Stimulated activated CD8-positive, alpha-beta memory T cell treated with anti-CD3 and anti-CD28 coated beads, Interleukin-15, amount 100 ng/mL, for 4 hours (primary cell): ENCODE results near the gene FAM107B.

Experiments used
- DNase-seq, 2 donors: peaks; one replicate each; pipeline ENCODE4 v3.0.0-alpha.2; 2020; ENCODE audit warnings: low read depth in 2 of 2

The FAM107B gene

GRCh38 chr10:14625192-14625631 is 149.5 kb downstream of the FAM107B start:
- no peak for DNase-seq

DNA sequence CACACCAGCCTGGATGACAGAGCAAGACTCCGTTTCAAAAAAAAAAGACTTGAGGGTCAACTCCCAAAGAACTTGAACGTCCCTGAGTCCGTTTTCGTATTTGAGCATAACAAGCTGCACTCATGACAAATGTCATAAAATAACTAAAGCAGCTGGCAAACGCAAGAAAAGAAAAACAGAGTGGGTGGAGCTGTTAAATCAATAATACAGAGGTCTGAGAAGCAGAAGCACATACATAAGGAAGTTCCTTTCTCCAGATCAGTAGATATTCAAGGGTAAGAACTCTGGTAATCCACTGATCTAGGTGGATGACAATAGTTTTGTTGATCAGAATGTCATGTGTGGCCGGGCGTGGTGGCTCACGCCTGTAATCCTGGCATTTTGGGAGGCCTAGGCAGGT is 150.1 kb downstream of the FAM107B start:
- DNase-seq: no peak

GRCh38 chr10:14623931-14624330 is 150.8 kb downstream of the FAM107B start:
- DNase-seq: no peak

- no peak for DNase-seq
These were observed 153.7 kb downstream of the FAM107B start for GRCh38 chr10:14621037-14621436.

DNA sequence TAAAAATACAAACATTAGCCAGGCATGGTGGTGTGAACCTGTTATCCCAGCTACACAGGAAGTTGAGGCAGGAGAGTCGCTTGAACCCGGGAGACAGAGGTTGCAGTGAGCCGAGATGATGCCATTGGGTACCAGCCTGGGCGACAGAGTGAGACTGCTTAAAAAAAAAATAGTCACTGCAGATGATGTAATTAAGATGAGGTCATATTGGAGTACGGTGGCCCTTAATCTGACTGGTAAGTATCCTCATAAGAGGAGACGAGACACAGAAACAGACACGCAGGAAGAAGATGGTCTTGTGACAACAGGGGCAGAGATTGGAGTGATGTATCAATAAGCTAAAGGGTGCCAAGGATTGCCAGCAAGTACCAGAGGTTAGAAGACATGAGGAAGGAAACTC is 156.0 kb downstream of the FAM107B start:
- no peak for DNase-seq

DNA sequence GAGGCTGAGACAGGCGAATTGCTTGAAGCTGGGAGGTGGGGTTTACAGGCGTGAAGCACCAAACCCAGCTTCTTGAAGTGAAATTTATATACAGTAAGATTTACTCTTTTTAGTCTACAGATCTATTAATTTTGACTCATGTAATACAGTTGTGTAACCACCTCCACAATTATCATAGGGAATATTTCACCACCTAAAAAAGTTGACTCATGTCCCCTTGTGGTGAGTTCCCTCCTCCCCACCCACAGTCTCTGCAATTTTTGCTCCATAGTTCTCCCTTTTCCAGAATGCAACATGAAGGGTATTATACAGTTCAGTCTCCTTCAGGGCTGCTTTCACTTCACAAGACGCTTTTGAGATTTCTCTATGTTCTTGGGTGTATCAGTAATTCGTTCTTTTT is 156.8 kb downstream of the FAM107B start:
- no peak for DNase-seq

DNA sequence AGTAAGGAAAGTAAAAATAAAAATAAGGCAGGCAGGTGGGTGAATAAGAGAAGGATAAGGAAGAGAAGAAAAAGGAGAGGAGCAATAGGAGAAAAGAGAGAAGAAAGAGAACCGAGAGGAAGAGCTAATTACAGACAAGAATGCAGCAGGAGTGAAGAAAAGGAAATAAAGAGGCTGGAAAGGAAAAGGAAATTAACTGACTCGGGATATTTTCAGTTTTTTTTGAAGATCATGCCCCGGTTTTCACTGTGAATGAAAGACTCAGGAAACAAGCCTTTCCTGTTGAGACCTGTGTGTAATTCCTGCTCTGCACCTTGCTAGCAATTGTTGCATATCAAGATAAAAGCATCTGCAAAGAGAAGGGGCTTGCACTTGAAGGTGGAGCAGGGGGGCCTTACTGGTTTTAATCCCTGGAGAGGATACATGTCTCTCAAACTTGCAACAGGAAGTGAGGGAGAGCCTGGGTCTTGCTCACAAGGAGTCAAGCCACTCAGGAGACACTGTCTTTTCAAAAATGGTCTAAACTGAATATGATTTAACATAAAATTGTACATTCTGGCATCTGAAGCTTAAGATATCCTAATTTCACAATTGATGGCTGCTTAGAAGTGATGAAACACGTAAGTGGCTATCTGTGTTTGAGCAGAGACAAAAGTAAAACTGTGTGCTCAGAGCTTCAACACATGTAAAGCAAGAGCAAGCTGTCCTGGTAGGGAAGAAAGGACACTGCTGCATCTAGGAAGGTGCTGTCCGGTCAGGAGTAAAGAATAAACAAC is 157.6 kb downstream of the FAM107B start:
- DNase-seq: no peak

DNA sequence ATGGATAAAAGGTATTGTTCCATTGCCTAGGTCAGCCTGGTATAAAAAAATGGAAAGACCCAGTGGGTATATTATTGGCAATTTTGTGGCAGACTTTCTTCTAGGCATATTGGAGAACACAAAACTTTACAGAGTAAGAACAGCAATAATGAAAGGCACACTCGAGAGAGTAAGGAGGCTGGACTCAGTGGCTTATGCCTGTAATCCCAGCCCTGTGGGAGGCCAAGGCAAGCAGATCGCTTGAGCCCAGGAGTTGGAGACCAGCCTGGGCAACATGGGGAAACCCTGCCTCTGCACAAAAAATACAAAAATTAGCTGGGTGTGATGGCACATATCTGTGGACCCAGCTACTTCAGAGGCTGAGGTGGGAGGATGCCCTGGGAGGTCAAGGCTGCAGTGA is 158.2 kb downstream of the FAM107B start:
- no peak for DNase-seq

DNA sequence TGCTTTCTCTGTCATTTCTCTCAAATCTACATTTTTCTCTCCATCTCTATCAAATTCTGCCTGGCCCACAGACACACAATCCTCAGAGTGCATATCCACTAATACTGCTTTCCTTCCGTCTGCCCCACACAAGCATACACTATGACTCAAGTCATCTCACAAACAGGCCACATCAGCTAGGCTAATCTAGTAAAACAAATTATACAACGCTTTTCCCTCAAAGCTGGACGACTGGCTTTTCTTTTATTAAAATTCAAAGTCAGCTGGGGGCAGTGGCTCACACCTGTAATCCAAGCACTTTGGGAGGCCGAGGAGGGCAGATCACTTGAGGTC is 161.1 kb downstream of the FAM107B start:
- DNase-seq: no peak

GRCh38 chr10:14612873-14613587 is 161.7 kb downstream of the FAM107B start:
- no peak for DNase-seq

DNA sequence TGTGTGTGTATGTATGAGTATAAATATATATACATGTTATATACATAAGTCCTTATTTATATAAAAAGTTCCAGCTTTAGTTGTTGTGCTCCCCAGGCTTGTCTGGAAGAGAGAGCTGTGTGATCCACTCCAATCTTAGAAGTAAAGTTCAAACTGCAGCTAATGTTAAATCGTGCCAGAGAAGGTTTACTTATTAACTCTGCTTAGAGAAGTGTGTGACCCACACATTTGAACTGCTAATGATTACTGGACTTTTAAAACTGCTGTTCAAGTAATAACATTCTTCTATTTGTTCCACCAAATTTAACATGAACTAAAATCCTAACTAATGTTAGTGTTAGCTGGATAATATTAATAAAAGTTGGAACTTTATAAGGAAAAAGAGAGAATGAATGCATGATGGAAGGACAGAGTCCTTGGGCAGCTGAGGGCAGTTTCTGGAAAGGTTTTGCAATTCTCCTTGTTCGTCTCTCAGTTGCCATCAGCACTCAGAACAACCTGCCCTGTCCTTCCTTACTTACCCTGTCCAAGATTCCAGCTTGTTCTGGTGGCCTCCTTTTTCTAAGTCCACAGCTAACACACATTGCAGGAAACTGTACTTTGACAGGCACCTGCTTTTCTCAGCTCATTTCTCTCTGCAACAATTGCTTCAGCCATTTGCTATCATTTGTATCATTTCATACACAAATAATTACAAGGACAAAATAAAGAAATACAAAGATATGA is 162.6 kb downstream of the FAM107B start:
- DNase-seq: no peak

GRCh38 chr10:14609178-14609577 is 165.5 kb downstream of the FAM107B start:
- DNase-seq: no peak

DNA sequence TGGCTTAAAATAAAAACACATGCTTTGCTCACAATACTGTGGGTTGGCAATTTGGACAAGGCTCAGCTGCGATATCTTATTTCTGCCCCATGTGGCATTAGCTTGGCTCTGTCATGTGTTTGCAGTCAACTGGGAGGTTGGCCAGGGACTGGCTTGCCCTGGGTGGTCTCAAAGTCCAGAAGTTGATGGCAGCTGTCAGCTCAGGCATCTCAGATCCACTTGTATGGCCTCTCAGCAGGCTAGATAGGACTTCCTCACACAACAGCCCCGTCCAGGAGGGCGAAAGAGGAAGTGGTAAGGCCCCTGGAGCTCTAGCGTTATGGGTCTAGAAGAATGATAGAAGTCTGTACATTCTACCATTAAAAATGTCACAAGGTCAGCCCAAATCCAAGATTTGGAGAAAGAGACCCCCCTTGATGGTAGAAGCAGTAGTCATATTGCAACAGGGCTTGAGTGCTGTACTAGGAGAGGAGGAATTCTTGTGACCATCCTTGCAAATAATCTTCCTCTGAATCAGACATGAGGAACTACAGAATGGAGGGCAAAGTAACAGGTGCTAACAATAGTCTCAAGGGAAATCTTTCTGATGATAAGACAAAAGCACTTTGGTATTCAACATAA is 166.2 kb downstream of the FAM107B start:
- no peak for DNase-seq

DNA sequence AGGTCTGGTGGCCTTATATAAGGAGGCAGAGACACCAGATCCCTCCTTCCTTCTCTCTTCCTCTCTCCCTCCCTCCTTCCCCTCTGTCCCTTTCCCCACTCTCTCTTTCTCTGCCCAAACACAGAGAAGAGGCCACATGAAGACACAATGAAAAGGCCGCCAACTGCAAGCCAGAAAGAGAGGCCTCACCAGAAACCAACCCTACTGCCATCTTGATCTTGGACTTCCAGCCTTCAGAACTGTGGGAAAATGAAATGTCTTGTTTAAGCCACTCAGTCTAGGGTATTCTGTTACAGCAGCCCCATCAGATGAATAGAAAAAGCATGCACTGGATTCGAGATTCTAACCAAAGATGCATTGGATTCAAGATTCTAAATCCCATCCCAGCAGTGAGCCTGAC is 168.1 kb downstream of the FAM107B start:
- DNase-seq: no peak

DNA sequence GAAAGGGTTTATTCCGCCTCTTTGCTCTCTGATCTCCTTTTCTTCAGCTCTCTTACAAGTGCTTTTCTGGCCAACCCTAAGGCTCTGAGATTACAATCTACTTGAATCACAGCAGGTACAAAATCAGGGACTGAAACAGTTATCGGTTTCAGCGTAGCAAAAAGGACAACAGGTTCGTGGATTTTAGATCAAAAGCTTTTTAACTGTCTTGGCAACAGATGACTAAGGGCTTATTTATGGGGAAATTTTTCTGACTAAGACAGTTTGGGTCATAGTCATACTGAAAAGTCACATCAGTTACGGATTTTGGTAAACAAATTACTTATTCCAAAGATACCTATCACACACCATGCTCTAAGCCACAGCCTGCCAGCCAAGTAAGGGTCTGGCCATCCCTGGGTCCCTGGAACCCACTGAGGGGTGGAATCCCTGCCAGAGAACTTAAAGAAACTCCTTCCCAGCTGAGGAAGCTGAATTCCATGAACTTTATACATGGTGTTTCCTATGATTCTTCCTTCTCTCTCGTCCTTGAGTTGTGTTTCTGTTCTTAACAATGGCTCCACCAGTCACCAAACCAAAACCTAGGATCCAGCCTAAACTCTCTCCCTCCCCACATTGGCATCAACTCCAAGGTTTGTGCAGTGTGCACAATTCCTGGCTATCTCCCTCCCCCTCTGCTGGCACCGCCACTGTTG is 169.3 kb downstream of the FAM107B start:
- no peak for DNase-seq

GRCh38 chr10:14604181-14605142 is 170.2 kb downstream of the FAM107B start:
- DNase-seq: peak in 1 of 2 donors; percentile 61

DNA sequence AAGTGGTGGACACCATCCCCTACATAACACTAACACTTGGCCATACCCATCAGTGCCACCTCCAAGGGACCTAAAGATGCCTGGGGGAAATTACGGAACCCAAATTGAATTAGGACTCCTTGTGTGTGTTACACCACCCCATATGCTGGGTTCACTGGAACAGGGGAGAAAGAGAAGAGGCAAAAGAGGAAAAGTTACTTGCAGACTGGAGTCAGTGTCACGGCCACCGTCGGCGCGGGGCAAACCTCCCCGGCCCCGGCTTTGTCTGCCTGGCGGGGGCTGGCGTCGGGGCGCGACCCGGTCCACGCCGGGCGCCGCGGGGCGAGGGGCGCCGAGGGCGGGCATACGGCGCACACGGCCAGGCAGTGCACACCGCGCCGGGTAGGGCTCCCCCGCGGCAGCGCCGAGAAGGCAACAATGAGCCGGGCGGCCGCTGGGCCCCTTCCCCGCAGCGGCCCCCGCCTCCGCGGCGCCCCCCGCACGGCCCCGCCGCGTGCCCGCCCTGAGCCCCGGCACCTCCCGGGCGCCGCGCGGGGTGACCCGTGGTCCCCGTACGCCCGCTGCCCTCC is 171.1 kb downstream of the FAM107B start:
- no peak for DNase-seq

DNA sequence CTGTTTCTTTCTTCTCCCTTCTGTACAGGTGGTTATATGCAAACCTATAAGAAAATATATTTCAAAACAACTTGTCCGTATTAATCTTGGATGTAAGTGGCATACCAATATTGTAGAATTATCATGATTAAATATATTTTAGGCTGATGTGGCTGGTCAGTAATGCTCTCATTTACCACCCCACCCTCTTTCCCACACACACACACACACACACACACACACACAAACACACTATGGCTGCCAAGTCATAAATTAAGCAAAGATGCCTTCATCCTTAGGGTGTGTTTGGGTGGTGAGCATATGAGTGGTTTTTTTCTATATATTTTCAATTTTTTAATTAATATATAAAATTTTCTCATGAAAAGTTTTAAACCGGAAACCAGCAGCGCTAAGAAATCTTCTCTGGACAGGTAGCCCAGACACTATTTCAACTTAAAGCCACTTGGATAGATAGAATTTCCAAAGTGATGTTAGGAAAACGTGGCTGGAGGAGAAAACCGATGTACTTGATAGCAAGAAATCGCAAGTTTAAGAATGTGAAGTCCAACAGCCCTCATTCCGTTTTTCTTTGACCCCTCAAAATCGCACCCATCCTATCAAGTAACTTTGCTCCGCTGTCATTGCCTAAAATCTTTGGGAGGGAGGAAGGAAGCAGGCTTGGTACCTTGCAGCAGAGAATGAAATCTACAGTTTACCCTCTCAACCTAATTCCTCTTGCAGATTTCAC is 171.7 kb downstream of the FAM107B start:
- DNase-seq: no peak
